GM19372 (cell line): ENCODE measurements around the gene RHAG.

Experiments used
- ATAC-seq: cut with Tn5 transposase; IDR thresholded peaks from one replicate; pipeline ENCODE4 v1.9.1; 2021; ENCODE audit warnings: mild to moderate bottlenecking, low read depth, moderate library complexity; ENCODE audit not compliant: unreplicated experiment

Gene RHAG

DNA sequence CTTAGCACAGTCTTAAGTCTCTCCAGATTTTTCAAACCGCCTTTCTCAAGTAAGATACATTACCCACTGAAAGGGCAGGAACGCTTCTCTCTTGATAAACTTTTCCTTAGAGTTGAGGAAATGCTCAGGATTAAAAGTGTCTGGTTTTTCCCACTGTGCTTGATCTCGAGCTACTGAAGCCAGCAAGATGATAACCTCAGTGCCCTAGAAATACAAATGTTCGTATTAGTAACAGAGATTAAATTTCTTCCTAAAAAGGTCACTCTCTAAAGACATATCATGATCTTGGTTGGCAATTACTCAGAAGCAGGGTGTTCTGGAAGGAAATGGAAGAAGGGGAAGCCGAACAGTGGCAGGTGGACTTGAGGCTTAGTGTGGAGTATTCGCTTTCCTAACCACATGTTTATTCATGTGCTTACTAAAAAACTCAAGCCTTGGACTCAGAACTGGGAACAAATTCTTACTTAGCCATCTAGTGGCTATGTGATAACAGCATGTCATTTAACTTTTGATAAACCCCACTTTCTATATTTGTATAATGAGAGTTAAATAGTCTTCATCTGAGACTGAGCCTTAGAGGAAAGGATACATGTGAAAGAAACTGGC is 66.1 kb downstream of the RHAG start:
- no peak for ATAC-seq

DNA sequence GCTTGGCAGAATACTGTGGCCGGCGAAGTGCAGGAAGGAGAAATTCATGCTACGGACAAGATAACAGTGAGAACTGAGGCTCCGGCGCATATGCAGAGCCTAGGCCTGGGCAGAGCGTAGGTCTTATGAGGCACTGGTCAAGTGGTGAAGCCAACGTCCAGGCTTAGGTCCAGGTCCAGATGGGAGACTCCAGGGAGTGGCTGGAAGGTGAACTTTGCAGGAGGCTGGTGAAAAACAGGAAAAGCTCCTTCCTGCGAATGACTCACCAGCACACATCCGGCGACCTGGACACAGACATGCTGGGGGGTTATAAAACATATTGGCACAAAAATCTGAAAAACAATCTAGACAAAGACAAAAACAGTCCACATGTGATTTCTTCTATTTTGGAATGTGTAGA is 70.8 kb downstream of the RHAG start:
- ATAC-seq, result no peak

GRCh38 chr6:49565261-49565660 is 71.4 kb downstream of the RHAG start:
- ATAC-seq, result no peak

DNA sequence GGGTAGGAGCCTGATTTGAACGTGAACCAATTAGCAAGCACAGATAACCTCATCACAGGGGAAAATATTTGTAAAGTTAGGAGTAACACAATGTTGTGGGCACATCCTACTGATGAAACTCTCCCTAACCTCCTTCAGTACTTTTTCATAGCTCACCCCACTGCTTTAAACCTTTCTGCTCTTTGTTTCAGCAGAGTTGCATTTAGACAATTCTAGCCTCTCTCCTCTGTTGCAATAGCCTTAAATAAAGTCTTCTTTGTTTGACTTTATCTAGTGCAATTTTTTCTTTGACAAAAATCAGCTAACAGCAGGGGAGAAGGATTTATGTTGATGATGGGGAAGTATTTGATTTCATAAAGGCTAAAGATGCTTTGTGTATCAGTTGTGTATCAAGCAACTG is 72.1 kb downstream of the RHAG start:
- no peak for ATAC-seq

GRCh38 chr6:49563006-49563886 is 73.4 kb downstream of the RHAG start:
- ATAC-seq, result no peak

GRCh38 chr6:49558238-49558637 is 78.4 kb downstream of the RHAG start:
- ATAC-seq, result no peak

DNA sequence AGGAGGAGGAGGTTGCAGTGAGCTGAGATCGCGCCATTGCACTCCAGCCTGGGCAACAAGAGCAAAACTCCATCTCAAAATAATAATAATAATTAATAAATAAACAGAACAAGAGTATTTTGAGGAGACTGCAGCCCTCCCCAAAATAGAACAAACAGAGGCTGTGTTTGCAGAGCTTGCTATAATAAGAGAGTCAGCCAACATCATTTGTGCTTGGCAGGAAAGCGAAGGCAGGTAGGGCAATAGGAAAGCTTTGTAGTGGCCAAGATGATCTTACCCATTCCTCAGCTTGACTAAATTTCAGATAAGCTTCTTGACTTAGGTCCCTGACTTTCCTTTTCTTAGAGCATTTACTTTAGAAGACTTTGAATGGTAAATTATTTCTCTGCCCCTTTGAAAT is 79.5 kb downstream of the RHAG start:
- ATAC-seq, result no peak

GRCh38 chr6:49556429-49556837 is 80.2 kb downstream of the RHAG start:
- no peak for ATAC-seq

DNA sequence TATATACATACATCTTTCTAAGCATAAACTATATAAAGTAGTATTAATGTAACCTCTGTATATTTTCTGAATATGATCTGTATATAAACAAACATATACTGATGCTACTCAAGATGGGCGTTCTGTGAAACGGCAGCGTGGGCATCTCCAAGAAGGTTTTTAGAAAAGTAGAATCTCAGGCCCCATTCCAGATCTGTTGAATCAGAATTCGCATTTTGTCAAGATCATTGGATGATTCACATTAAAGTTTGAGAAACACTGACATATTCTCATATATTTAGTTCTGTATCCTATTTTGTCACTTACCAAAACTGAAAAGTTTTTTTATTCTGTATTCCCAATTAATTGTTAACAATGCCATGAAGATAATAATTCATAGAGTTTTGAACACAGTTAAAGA is 80.7 kb downstream of the RHAG start:
- ATAC-seq, result no peak
